T-helper 17 cell (primary cell): ENCODE measurements around the gene DUS1L. TPM values are rescaled to one million over a fixed set of nuclear protein-coding genes. Genes with fewer than 3 reads are reported as not detected.

Experiments used
- ATAC-seq: fragments of 150-1000 bp; cut with Tn5 transposase; 2 replicates; pipeline ENCODE4 v1.10.0; 2021; ENCODE audit warnings: mild to moderate bottlenecking, moderate library complexity
- DNase-seq, 3 donors: peaks; one replicate each; pipeline versions ENCODE4 v3.0.0 to v3.0.0-alpha.2; 2020 to 2021
- H3K9me3 ChIP-seq: one replicate; pipeline ENCODE4 v1.7.0; 2013; ENCODE audit warnings: low read length, mild to moderate bottlenecking; ENCODE audit not compliant: control insufficient read depth, poor library complexity, severe bottlenecking
- H3K27ac Mint-ChIP-seq: one replicate; pipeline ENCODE4 v1.8.0; 2022; ENCODE audit warnings: mild to moderate bottlenecking, moderate library complexity, mixed read lengths
- H3K27me3 Mint-ChIP-seq: one replicate; pipeline ENCODE4 v1.8.0; 2022; ENCODE audit warnings: mixed read lengths
- H3K36me3 Mint-ChIP-seq: one replicate; pipeline ENCODE4 v1.8.0; 2022; ENCODE audit warnings: low read depth, mixed read lengths
- H3K4me1 Mint-ChIP-seq: one replicate; pipeline ENCODE4 v1.8.0; 2022; ENCODE audit warnings: mild to moderate bottlenecking, mixed read lengths
- H3K4me3 Mint-ChIP-seq: one replicate; pipeline ENCODE4 v1.8.0; 2022; ENCODE audit warnings: mild to moderate bottlenecking, moderate library complexity, mixed read lengths
- total RNA-seq, 4 donors: library from RNA in 2 of 4; stranded (reverse) in 2 of 4; gene quantifications; one replicate each; pipeline ENCODE4 v1.2.3 and lab custom pipeline; 2022 to 2026

The DUS1L gene
- total RNA-seq, 2 donors from 2014 or later = 130 to 131 TPM

DNA sequence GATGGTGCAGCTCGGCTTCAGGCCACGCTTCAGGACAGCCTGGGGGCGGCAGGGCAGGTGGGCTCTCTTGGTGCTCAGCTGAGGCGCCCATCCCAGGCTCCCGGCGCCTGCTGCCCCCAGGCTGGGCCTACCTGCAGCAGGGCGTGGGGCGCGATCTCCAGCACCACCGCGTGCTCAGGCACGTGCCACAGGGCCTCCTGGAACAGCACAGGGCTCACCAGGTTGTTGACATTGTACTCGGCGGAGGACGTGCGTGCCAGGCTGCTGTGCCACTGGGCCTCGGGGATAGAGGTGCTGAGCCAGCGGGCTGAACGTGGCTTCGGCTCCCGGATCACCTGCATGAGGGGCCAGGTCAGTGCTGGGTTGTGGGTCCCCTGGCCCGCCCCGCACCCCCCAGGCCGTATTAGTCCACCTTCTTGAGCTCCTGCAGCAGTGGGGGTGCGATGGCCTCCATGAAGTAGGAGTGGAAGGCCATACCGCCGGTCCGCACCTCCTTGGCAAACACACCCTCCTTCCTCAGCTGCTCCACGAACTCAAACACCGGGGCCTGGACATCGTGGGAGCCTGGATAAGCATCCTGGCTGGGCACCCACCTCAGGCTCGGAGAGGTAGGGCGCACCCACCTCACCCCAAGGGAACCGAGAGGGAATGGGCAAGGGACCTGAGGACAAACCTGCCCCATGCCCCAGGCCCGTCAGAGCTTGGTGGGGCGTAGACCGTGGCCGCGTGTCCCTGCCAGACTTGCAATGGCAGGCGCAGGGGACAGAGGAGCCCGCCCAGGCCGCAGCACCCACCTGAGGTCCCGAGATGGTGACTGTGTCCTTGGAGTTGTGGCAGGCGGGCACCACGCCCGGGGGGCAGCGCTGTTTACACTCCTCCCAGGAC is 23.5 kb upstream of the DUS1L start:
- H3K9me3 ChIP-seq = no peaks in the 10 kb centered on the region
- H3K36me3 Mint-ChIP-seq = no peaks in the 10 kb centered on the region
- H3K27me3 Mint-ChIP-seq = no peaks in the 10 kb centered on the region
- H3K4me1 Mint-ChIP-seq = peaks cover 2% of the 10 kb centered on the region
- no peak for ATAC-seq
- no peak for DNase-seq
- no peak overlapping the region for H3K27ac Mint-ChIP-seq
- no peak overlapping the region for H3K4me3 Mint-ChIP-seq

- no peaks in the 10 kb centered on the region for H3K27me3 Mint-ChIP-seq
- ATAC-seq (no peak), DNase-seq (peak in 1 of 3 donors; percentile 4)
- H3K36me3 Mint-ChIP-seq = no peaks in the 10 kb centered on the region
- H3K4me1 Mint-ChIP-seq = no peaks in the 10 kb centered on the region
- no peak overlapping the region for H3K4me3 Mint-ChIP-seq
- no peak overlapping the region for H3K27ac Mint-ChIP-seq
- no peaks in the 10 kb centered on the region for H3K9me3 ChIP-seq
Measured at GRCh38 chr17:82087961-82088837, 22.6 kb upstream of the DUS1L start.

- ATAC-seq (no peak), DNase-seq (peak in 1 of 3 donors; percentile 3)
- no peaks in the 10 kb centered on the region for H3K9me3 ChIP-seq
- Mint-ChIP-seq H3K4me1 (no peaks in the 10 kb centered on the region), H3K27me3 (no peaks in the 10 kb centered on the region), H3K4me3 (no peak overlapping the region), H3K27ac (no peak overlapping the region), H3K36me3 (no peaks in the 10 kb centered on the region)
Measured at GRCh38 chr17:82086941-82087906, 21.6 kb upstream of the DUS1L start.

DNA sequence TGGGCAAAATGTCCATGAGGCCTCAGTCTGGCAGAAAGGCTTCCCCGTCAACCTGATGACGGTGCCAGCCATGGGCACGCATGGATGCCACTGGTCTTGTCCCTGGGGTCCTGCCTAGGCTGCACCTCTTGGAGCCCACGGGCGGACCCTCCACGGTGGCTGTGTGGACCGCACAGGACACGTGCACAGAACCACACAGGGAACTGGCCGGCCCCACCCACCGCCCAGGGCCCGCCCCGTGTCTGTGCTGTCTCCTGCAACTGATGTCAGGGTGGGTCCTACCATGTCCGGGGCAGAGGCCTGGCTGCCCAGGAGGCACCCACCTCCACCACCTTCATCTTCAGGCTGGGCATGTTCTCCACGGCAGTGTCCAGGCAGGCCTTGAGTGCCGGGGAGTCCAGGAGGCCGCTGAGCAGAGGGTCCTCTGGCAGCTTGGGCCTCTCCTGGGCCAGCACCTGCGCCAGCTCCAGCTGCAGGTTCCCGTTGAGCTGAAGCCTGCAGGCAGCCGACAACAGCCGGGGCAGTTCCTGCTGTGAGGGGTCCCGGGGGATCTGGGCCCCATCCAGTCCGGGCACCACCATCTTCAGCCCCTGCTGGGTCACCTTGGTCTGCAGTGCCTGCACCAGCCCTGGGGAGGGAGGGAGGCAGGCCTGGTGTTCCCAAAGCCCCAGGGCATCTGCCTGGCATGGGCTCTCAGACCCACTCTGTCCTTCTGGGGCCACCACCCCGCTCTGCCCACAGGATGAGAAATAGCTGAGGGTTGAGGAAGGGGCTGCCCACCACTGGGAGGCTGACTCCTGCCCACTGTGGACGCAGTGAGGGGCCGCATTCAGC is 20.5 kb upstream of the DUS1L start:
- no peak overlapping the region for H3K4me3 Mint-ChIP-seq
- H3K9me3 ChIP-seq = no peaks in the 10 kb centered on the region
- H3K36me3 Mint-ChIP-seq = no peaks in the 10 kb centered on the region
- H3K27me3 Mint-ChIP-seq = no peaks in the 10 kb centered on the region
- ATAC-seq = no peak
- no peak for DNase-seq
- H3K4me1 Mint-ChIP-seq = no peaks in the 10 kb centered on the region
- no peak overlapping the region for H3K27ac Mint-ChIP-seq

GRCh38 chr17:82085031-82085861 is 19.6 kb upstream of the DUS1L start:
- Mint-ChIP-seq H3K27me3 (no peaks in the 10 kb centered on the region), H3K4me1 (no peaks in the 10 kb centered on the region), H3K4me3 (no peak overlapping the region), H3K36me3 (no peaks in the 10 kb centered on the region), H3K27ac (no peak overlapping the region)
- DNase-seq (no peak), ATAC-seq (no peak)
- H3K9me3 ChIP-seq = no peaks in the 10 kb centered on the region

DNA sequence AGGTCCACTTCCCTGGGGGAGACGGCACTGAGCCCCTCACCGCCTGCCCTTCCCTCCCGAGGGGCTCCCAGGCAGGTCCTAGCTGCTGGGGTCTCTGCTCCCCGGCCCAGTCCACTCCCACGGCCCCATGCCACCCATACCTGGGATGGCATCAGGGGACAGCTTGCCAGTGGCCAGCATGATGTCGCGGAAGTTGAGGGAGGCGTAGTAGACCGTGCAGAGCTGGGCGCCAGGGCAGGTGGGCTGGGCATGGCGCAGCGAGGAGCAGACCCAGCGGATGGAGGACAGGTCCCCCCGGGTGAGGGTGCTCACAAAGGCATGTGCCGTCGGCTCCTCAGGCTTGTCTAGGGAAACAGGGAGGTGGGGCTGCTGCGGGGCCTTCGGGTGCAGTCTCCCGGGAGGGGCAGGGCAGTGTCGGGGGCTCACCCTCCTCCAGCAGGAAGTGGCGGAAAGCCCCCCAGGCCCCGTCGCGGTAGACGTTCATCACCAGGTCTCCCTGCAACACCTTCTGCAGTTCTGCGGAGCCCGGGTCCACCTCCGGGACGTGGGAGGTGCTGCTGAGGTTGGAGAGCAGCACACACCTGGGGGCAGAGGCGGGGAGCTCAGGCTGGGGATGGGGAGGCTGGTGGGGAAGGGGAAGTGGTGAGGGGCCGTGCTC is 18.9 kb upstream of the DUS1L start:
- no peaks in the 10 kb centered on the region for H3K36me3 Mint-ChIP-seq

DNA sequence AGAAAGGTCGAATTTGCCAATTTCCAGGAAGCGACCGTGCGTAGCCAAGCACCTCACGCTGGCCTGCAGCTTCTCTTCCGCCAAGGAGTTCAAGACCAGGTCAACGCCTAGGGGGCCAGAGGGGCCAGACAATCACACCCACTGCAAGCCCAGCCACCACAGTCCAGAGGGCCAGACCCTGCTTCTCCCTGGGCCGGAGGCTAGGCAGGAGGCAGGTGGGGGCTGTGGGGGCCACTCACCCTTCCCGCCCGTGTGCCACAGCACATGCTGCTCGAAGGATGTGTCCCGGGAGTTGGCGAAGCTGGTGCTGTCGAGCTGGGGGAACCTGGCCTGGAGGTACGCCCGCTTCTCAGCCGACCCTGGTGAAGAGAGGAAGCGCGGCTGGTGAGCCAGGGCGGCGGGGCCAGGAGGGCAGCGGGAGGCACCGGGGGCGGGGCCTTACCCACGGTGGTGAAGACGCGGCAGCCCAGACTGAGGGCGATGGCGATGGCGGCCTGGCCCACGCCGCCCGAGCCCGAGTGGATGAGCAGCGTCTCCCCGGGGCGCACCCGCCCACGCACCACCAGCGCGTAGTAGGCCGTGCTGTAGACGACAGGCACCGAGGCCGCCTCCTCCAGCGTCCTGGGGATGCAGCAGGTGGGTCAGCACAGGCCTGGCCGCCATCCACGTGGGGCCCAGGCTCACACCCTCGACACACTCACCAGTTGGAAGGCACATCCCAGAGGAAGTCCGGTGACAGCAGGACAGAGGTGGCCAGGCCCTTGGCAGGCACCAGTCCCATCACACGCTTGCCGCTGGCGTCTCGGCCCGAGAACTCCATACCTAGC is 18.1 kb upstream of the DUS1L start:
- Mint-ChIP-seq H3K27ac (no peak overlapping the region), H3K4me3 (no peak overlapping the region), H3K4me1 (no peaks in the 10 kb centered on the region), H3K27me3 (no peaks in the 10 kb centered on the region), H3K36me3 (no peaks in the 10 kb centered on the region)
- no peaks in the 10 kb centered on the region for H3K9me3 ChIP-seq
- DNase-seq = no peak
- ATAC-seq = no peak

More for the DNA sequence above, 18.9 kb upstream of the DUS1L start:
- no peaks in the 10 kb centered on the region for H3K4me1 Mint-ChIP-seq
- H3K27ac Mint-ChIP-seq = no peak overlapping the region
- H3K4me3 Mint-ChIP-seq = no peak overlapping the region
- no peaks in the 10 kb centered on the region for H3K9me3 ChIP-seq
- no peak for ATAC-seq
- no peaks in the 10 kb centered on the region for H3K27me3 Mint-ChIP-seq
- DNase-seq = no peak

DNA sequence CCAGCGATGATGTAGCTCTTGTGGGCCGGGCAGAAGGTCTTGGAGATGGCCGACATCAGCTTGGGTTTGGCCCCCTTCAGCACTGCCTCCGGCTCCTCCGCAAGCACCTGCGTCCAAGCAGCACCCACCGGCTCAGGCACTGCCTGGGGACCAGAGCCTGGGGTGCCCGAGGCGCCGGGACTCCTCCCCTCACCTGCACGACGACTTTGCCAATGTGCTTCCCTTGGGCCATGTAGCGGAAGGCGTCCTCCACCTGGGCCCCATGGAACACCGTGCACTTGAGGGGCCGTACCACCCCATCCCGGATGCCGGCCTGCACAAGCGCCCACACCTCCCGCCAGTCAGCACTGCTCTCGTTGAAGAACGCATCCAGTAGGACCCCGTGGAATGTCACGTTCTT is 17.4 kb upstream of the DUS1L start:
- peaks cover 2% of the 10 kb centered on the region for H3K4me1 Mint-ChIP-seq
- ATAC-seq (no peak), DNase-seq (no peak)
- H3K9me3 ChIP-seq = no peaks in the 10 kb centered on the region
- H3K36me3 Mint-ChIP-seq = no peaks in the 10 kb centered on the region
- H3K27ac Mint-ChIP-seq = no peak overlapping the region
- no peaks in the 10 kb centered on the region for H3K27me3 Mint-ChIP-seq
- no peak overlapping the region for H3K4me3 Mint-ChIP-seq

- Mint-ChIP-seq H3K4me1 (peaks cover 2% of the 10 kb centered on the region), H3K27me3 (no peaks in the 10 kb centered on the region), H3K36me3 (no peaks in the 10 kb centered on the region), H3K27ac (no peak overlapping the region), H3K4me3 (no peak overlapping the region)
- no peaks in the 10 kb centered on the region for H3K9me3 ChIP-seq
- DNase-seq (no peak), ATAC-seq (no peak)
Measured at GRCh38 chr17:82082456-82082855, 16.9 kb upstream of the DUS1L start.

- no peaks in the 10 kb centered on the region for H3K36me3 Mint-ChIP-seq
- DNase-seq (no peak), ATAC-seq (no peak)
- no peaks in the 10 kb centered on the region for H3K27me3 Mint-ChIP-seq
- peaks cover 2% of the 10 kb centered on the region for H3K4me1 Mint-ChIP-seq
- no peak overlapping the region for H3K4me3 Mint-ChIP-seq
- no peak overlapping the region for H3K27ac Mint-ChIP-seq
- H3K9me3 ChIP-seq = no peaks in the 10 kb centered on the region
Measured at GRCh38 chr17:82081966-82082365, 16.4 kb upstream of the DUS1L start.
